IMR-90 (cell line): ENCODE measurements around the gene WDR62. TPM values are rescaled to one million over a fixed set of nuclear protein-coding genes. Genes with fewer than 3 reads are reported as not detected.
"Not testable (repeated sequence)": the region's sequence is repeated elsewhere in the genome, so short reads cannot be mapped to it uniquely, and the experiment has no call there.

Experiments used
- ATAC-seq: fragments of 200-7000 bp; cut with Tn5 transposase; 2 replicates; pipeline ENCODE4 v1.9.1; 2020; ENCODE audit warnings: low read depth, mild to moderate bottlenecking, moderate library complexity
- BruUV-seq: library from RNA; stranded (reverse); fragments of 400-500 nt; replicated peaks from 2 replicates; lab custom pipeline; 2021; lab: Mats Ljungman, UMichigan
- CTCF ChIA-PET: fragments of 300-600 bp; formaldehyde crosslinking; extraction: SDS; loops from one replicate; lab custom pipeline; 2021; ENCODE audit warnings: antibody characterized with exemption; lab: Yijun Ruan, JAX
- POLR2A ChIA-PET: fragments of 300-600 bp; sonication (Branson Sonifier 250); formaldehyde crosslinking; loops from one replicate; lab custom pipeline; 2022; ENCODE audit warnings: antibody characterized with exemption; ENCODE audit not compliant: unreplicated experiment; lab: Charles Lee
- DNase-seq: peaks from one replicate; pipeline ENCODE4 v3.0.0; 2013
- H2AFZ ChIP-seq: replicated peaks from 2 replicates; pipeline ENCODE3; 2013; ENCODE audit warnings: low read length, mild to moderate bottlenecking; ENCODE audit not compliant: poor library complexity
- H2AK5ac ChIP-seq: 2 replicates; pipeline ENCODE4 v1.6.1; 2013; ENCODE audit warnings: low read depth, low read length, inconsistent platforms
- H2AK9ac ChIP-seq: replicated peaks from 2 replicates; pipeline ENCODE3; 2013; ENCODE audit warnings: mild to moderate bottlenecking, low read depth, low read length, moderate library complexity; ENCODE audit not compliant: poor library complexity
- H2BK120ac ChIP-seq: 2 replicates; pipeline ENCODE4 v1.6.1; 2013; ENCODE audit warnings: low read depth, low read length, inconsistent platforms
- H2BK15ac ChIP-seq: 3 replicates; pipeline ENCODE4 v1.6.1; 2013; ENCODE audit warnings: low read depth, low read length, inconsistent platforms
- H2BK20ac ChIP-seq: 2 replicates; pipeline ENCODE4 v1.6.1; 2013; ENCODE audit warnings: low read depth, mild to moderate bottlenecking, inconsistent platforms, low read length, moderate library complexity
- H2BK5ac ChIP-seq: 2 replicates; pipeline ENCODE4 v1.6.1; 2013; ENCODE audit warnings: mild to moderate bottlenecking, low read depth, low read length, inconsistent platforms; ENCODE audit not compliant: poor library complexity, severe bottlenecking
- H3K14ac ChIP-seq: replicated peaks from 2 replicates; pipeline ENCODE4 v1.6.1; 2013; ENCODE audit warnings: low read depth, low read length, inconsistent platforms
- H3K18ac ChIP-seq: 2 replicates; pipeline ENCODE4 v1.6.1; 2013; ENCODE audit warnings: low read depth, low read length, control low read depth
- H3K23ac ChIP-seq: 2 replicates; pipeline ENCODE4 v1.6.1; 2013; ENCODE audit warnings: low read depth, low read length, inconsistent platforms
- H3K27ac ChIP-seq: 2 replicates; pipeline ENCODE4 v1.5.1; 2013; ENCODE audit warnings: mild to moderate bottlenecking, control low read depth, low read length; ENCODE audit not compliant: insufficient read depth
- H3K27me3 ChIP-seq: 2 replicates; pipeline ENCODE4 v1.6.1; 2013; ENCODE audit warnings: low read length; ENCODE audit not compliant: control insufficient read depth, insufficient read depth
- H3K36me3 ChIP-seq: 2 replicates; pipeline ENCODE4 v1.6.1; 2013; ENCODE audit warnings: low read length, mixed read lengths; ENCODE audit not compliant: control insufficient read depth, insufficient read depth
- H3K4ac ChIP-seq: 2 replicates; pipeline ENCODE4 v1.6.1; 2013; ENCODE audit warnings: low read depth, low read length, inconsistent platforms
- H3K4me1 ChIP-seq: 2 replicates; pipeline ENCODE4 v1.6.1; 2013; ENCODE audit warnings: low read length, mixed read lengths; ENCODE audit not compliant: control insufficient read depth, insufficient read depth
- H3K4me2 ChIP-seq: 2 replicates; pipeline ENCODE4 v1.6.1; 2013; ENCODE audit warnings: low read depth, mild to moderate bottlenecking, control low read depth, low read length, moderate library complexity
- H3K4me3 ChIP-seq: 2 replicates; pipeline ENCODE4 v1.5.1; 2013; ENCODE audit warnings: low read depth, mild to moderate bottlenecking, control low read depth, low read length, moderate library complexity; ENCODE audit not compliant: insufficient read depth
- H3K56ac ChIP-seq: 2 replicates; pipeline ENCODE4 v1.6.1; 2013; ENCODE audit warnings: low read length, inconsistent platforms; ENCODE audit not compliant: insufficient read depth; ENCODE audit errors: extremely low read depth
- H3K79me1 ChIP-seq, 2 experiments: 2 replicates each; pipeline ENCODE4 v1.6.1; 2013; ENCODE audit warnings: low read length in 2 of 2, inconsistent platforms in 1 of 2, low read depth in 1 of 2
- H3K9ac ChIP-seq: 2 replicates; pipeline ENCODE4 v1.6.1; 2013; ENCODE audit warnings: low read depth, low read length, control low read depth
- H3K9me1 ChIP-seq: 2 replicates; pipeline ENCODE4 v1.6.1; 2013; ENCODE audit warnings: low read length, inconsistent platforms; ENCODE audit not compliant: insufficient read depth
- H3K9me3 ChIP-seq: 2 replicates; pipeline ENCODE4 v1.6.1; 2013; ENCODE audit warnings: low read length; ENCODE audit not compliant: control insufficient read depth, insufficient read depth
- H4K20me1 ChIP-seq: 2 replicates; pipeline ENCODE4 v1.6.1; 2013; ENCODE audit warnings: low read length, inconsistent platforms; ENCODE audit not compliant: insufficient read depth
- H4K5ac ChIP-seq: 2 replicates; pipeline ENCODE4 v1.6.1; 2013; ENCODE audit warnings: mild to moderate bottlenecking, low read depth, low read length, control low read depth
- H4K8ac ChIP-seq, 2 experiments: 2 replicates each; pipeline ENCODE4 v1.6.1; 2013; ENCODE audit warnings: low read depth in 2 of 2, low read length in 2 of 2, control low read depth in 1 of 2, inconsistent platforms in 1 of 2
- H4K91ac ChIP-seq: 2 replicates; pipeline ENCODE4 v1.6.1; 2013; ENCODE audit warnings: low read depth, low read length, inconsistent platforms; ENCODE audit not compliant: insufficient read depth
- CEBPB ChIP-seq: IDR thresholded peaks from 2 replicates; pipeline ENCODE4 v1.6.1; 2012; ENCODE audit warnings: low read depth, low read length, improper control_type of control experiment
- WGBS, 2 experiments: methylation state at CpG; one replicate each; pipeline versions ENCODE4 v1.1.5 to v1.1.7; 2013; ENCODE audit warnings: missing lambda C conversion rate in 2 of 2; ENCODE audit not compliant: insufficient read length in 1 of 2; ENCODE audit errors: extremely low coverage in 2 of 2; 5-methylcytosine and 5-hydroxymethylcytosine counted together
- dilution Hi-C: fragments of 300-500 bp; cut with HindIII; formaldehyde crosslinking; loops from one replicate; pipeline ENCODE4 v1.14.3; 2018; ENCODE audit warnings: low sequenced_read_pairs; ENCODE audit not compliant: unreplicated experiment
- in situ Hi-C: fragments of 300-500 bp; cut with MboI; formaldehyde crosslinking; loops from 3 replicates; pipeline ENCODE4 v1.14.3; 2019; ENCODE audit warnings: low sequenced_read_pairs, inconsistent platforms, mixed read lengths
- intact Hi-C: fragments of 100-400 bp; cut with micrococcal nuclease; formaldehyde crosslinking; loops from 2 replicates; pipeline ENCODE4 v1.10.0; 2022
- polyA plus RNA-seq, 3 experiments: library from polyadenylated mRNA; depleted of rRNA; stranded (reverse); fragments of >200 nt; gene quantifications; 2 replicates each; pipeline ENCODE4 v1.2.3, GENCODE V29; 2012; ENCODE audit warnings: low replicate concordance in 1 of 3
- total RNA-seq: library from RNA; depleted of rRNA; stranded (reverse); fragments of >200 nt; gene quantifications from 2 replicates; pipeline ENCODE4 v1.2.3, GENCODE V29; 2012

Gene WDR62
- total and polyA plus RNA-seq, 2 of the 4 experiments (the other 2 are of a cell fraction), result 4.5 to 7.0 TPM

DNA sequence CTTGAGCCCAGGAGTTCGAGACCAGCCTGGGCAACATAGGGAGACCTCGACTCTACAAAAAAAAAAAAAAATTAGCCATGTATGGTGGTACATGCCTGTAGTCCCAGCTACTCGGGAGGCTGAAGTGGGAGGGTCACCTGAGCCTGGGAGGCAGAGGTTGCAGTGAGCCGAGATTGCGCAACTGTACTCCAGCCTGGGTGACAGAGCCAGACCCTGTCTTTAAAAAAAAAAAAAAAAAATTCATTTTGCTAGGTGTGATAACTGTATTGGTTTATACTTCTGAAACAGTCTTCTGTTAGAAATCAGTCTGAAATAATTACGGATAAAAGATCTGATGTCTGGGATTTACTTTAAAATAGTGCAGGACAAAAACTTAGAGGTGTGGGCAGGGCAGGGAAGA, 13.6 kb upstream of the WDR62 start:
- H2AK9ac ChIP-seq, H3K4me3 ChIP-seq, dilution Hi-C loops, DNase-seq, H3K9ac ChIP-seq, H3K9me1 ChIP-seq, intact Hi-C loops, H3K9me3 ChIP-seq, ATAC-seq, POLR2A ChIA-PET, H3K36me3 ChIP-seq, H3K27me3 ChIP-seq, in situ Hi-C loops, H3K4me2 ChIP-seq, H3K4me1 ChIP-seq, H4K20me1 ChIP-seq, BruUV-seq, H3K56ac ChIP-seq, H2AFZ ChIP-seq: not testable (repeated sequence)
- Histone ChIP-seq H4K91ac (peak overlapping the region; percentile 51), H3K79me1 (peaks cover 0 to 21% of the 10 kb centered on the region in 2 experiments; a peak in 3 of 4 replicates), H3K14ac (peak overlapping the region; percentile 32; the same call in 1 of the 2 replicates), H2BK15ac (peak overlapping the region; percentile 67; the same call in 2 of the 3 replicates), H2BK120ac (peak overlapping the region; percentile 89), H4K8ac (peak overlapping the region; percentile 63 to 90), H2AK5ac (peak overlapping the region; percentile 46; the same call in 1 of the 2 replicates), H2BK5ac (peak overlapping the region; percentile 58), H2BK20ac (peak overlapping the region; percentile 45), H4K5ac (peak overlapping the region; percentile 78), H3K27ac (peak overlapping the region; percentile 35; the same call in 1 of the 2 replicates), H3K23ac (peak overlapping the region; percentile 79; the same call in 1 of the 2 replicates), H3K4ac (peak overlapping the region; percentile 93), H3K18ac (peak overlapping the region; percentile 65)
- CTCF ChIA-PET, result interaction anchor here (1.1 kb wide), 1 partner anchor 11 kb away, joined by 6 read pairs; no protein-coding TSS in a partner anchor
- WGBS, 2 experiments, result 100% methylated on average over 1 of the region's 6 CpGs; no CpG with 5 or more reads in 1 of the 2 experiments
- peak; percentile 77 for TF ChIP-seq CEBPB
